HG03139 (cell line): ENCODE data around the gene SECISBP2L.

Source experiments
- ATAC-seq: cut with Tn5 transposase; IDR thresholded peaks from one replicate; pipeline ENCODE4 v1.9.1; 2021; ENCODE audit not compliant: unreplicated experiment

Gene SECISBP2L

GRCh38 chr15:49059491-49059890, 13.2 kb upstream of the SECISBP2L start:
- ATAC-seq = no peak

GRCh38 chr15:49058559-49058958, 12.3 kb upstream of the SECISBP2L start:
- no peak for ATAC-seq

- no peak for ATAC-seq
These were observed 9.4 kb upstream of the SECISBP2L start for GRCh38 chr15:49055630-49056029.

- ATAC-seq = no peak
These were observed 6.4 kb upstream of the SECISBP2L start for GRCh38 chr15:49052662-49053061.

DNA sequence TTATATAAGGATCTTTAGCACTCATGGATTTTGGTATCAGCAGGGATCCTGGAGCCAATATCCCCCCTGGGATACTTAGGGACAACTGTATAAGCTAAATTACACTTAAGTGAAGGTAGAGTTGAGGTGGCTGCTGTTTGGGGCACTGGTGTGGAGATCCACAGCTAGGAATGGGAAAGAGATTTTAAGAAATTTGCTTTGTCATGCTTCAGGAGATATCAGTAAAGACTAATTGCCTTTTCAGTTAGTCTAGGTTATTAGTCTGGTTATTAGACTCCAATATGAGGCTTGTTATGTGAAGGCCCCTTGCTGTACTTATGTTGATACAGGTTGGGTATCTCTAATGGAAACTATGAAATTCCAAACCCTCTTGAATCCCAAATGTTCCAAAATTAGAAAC, 1.2 kb upstream of the SECISBP2L start:
- no peak for ATAC-seq

DNA sequence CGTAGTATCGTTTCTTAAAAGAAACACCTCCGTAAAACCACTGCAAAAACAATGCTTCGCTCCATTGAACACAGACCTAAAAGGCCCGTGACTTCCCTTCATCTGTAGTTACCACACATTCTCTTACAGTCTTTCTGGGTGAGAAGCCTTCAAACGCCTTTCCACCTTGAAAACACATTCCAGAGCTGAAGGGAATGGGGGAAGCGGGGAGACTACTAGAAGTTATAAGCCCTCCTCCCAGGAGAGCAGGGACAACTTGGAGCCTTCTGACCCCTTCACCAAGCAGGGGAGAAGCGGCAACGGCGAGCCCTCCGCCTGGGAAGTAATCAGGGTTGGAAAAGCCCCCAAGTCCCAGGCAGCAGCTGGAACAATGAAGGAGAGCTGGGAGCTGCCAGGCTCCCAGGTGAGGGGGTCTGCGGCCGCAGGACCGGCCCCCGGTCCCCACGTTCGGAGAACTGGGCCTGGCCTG, 461 bp downstream of the SECISBP2L start:
- peak; percentile 20 for ATAC-seq

- ATAC-seq = no peak
These were observed 1.3 kb downstream of the SECISBP2L start for GRCh38 chr15:49044766-49045606.

DNA sequence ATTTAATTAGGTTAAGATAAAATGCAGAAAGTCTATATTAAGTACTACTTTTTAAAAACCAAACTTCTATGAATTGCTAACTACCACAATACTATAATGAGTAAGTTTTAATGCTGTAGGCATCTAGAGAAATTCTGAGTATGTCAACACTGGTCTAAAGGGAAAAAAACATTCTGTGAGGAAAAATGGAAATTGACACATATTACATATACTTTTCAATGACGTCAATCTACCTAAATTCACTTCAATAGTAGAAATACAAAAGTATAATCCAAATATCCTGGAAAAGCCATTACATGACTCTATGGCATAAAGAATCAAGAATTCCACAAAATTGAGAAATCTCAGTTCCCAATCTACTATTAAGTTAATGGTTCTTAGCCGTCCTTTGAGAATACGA, 2.2 kb downstream of the SECISBP2L start:
- no peak for ATAC-seq

- ATAC-seq = no peak
These were observed 4.1 kb downstream of the SECISBP2L start for GRCh38 chr15:49042165-49042564.

GRCh38 chr15:49041426-49041825, 4.8 kb downstream of the SECISBP2L start:
- no peak for ATAC-seq

DNA sequence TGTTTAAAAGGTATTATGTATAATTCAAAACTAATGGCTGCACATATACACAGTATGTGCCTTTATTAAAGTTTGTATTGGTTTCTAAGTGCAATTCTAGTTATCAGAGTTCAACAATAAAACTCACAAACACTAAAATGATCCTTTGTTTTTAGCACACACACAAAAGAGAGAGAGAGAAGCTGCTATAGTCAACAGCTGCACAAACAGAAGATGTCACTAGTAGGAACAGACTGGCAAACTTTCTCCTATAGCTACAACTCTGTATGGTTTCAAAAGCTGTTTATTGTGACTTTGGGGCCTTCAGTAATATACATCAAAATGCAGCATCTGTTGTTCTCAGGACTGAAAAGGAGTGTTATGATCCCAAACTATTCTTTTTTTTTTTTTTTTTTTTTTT, 6.1 kb downstream of the SECISBP2L start:
- ATAC-seq = no peak

DNA sequence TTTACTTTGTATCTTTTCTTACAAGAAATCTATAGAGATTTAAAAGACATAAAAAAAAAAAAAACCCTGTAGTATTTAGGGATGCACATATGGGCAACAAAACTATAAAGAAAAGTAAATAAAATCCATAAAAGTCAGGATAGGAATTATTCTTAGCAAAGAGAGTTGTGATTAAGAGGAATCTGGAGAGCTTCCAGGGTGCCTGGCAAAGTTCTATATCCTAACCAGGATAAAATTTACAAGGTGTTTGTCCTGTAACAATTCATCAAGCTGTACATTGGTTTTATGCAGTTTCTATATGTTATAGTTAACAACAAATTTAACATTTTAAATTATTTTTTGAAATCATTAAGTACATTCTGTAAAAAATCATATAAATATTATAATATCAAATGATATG, 7.9 kb downstream of the SECISBP2L start:
- ATAC-seq = no peak

DNA sequence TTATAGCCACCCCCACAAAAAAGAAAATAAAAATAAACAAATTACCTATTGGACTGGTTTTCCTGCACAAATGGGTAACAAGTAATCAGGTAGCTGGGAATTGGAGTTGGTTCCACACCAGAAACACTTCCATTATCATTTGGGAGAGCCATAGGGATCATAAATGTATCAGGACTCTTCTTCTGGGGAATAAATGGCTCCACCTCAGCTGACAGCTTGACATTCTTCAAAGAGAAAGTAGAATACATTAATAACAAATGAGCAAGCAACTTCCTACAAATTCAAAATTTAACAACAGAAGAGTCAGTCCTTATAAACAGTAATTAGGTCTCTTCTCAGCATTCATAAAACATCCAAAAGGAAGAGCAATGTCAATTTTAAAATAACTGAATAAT, 8.7 kb downstream of the SECISBP2L start:
- ATAC-seq = no peak

- ATAC-seq = no peak
These were observed 9.3 kb downstream of the SECISBP2L start for GRCh38 chr15:49036650-49037545.

DNA sequence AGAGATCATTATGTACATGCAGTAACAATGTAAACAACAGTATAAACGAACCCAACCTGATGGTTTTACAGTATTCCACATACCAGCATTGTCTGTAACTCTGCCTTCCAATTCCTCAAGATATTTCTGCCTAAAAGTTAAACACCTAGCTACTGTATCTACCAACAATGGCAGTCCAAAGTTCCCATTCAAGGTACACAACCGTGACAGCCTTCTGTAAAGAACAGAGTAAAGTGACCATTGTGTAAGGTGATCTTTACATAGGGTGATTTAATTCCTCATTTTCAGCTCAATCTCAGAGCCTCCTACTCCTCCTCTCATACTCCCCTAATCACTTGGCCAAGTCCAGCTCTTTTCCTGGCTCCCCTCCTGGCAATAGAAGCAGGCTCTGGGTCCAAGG, 10.4 kb downstream of the SECISBP2L start:
- no peak for ATAC-seq

DNA sequence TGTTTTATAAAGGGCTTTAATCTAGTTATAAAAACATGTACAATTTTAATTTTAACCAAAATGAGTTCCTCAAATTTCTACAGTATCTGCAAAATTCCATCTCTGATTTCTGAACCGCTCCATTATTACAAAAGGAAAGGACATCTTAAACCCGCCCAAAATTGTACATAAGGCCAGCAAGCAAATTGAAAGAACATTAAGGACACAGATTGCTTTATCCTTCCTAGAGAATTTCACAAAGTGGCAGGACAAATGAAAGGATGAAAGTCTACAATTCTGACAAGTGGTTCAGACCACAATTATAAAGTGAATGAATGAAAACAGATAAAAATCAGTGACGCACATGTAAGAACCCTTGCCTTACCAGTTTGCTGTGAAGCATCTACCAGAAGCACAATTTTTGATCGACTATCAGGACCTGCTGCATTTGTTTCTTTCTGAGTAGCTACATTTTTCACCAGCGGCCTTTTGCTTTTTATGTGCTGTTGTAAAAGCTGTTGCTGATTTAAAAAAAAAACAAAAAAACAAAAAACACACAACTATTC, 13.6 kb downstream of the SECISBP2L start:
- ATAC-seq = no peak

DNA sequence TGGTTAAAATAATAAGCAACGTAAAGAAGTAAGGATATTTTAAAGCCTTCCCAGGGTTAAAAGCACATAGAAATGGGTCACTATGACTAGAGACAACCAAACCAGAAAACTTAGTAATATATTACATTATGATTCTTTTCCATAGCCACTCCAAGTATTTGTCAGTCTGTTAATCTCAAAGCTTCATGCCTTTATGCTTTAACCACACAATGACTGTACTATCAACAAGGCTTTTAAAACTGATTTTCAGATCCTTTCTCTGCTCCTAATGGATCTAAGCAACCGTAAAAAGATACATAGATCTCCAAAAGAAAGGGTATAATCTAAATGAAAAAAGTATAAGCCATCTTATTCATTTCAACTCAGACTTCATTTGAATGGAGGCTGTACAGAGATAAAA, 14.4 kb downstream of the SECISBP2L start:
- no peak for ATAC-seq

DNA sequence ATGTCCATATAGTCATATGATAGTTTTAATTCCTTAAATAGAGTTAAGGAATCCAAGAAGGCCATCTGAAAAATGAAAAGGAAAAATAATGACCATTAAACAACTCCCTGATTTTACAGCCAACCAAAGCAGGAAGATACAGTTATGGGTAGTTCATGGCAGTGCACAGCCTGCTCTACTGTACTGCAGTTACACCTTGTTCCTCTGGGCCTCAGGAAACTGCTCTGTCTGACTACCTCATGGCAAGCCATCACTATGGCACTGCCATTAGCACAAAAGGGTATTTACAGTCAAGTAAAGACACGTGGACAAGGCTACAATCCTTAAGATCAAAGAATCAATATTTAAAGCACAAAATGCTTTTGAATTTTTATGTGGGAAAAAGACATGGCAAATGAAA, 19.5 kb downstream of the SECISBP2L start:
- no peak for ATAC-seq

- ATAC-seq = peak; percentile 76
These were observed 21.4 kb downstream of the SECISBP2L start for GRCh38 chr15:49024840-49025239.

- no peak for ATAC-seq
These were observed 22.9 kb downstream of the SECISBP2L start for GRCh38 chr15:49023354-49023753.

- ATAC-seq = no peak
These were observed 30.4 kb downstream of the SECISBP2L start for GRCh38 chr15:49015896-49016295.

GRCh38 chr15:48999314-48999713, 46.9 kb downstream of the SECISBP2L start:
- ATAC-seq = no peak
